NCI-H187 (cell line): ENCODE measurements around the gene STX11.
A peak's percentile ranks its signal among the peaks of the same experiment; 100 is the strongest.
"Not testable (repeated sequence)": the region's sequence is repeated elsewhere in the genome, so short reads cannot be mapped to it uniquely, and the experiment has no call there.

Source experiments
- DNase-seq, 2 experiments: peaks; one replicate each; lab custom pipeline; 2025; lab: John Stamatoyannopoulos, UW

The STX11 gene

GRCh38 chr6:144149894-144150709 is at the start of gene STX11:
STX11 (plus strand) TSS chr6:144150517; CDS start chr6:144186628, 36,111 bp downstream.
- DNase-seq = no peak

- no peak for DNase-seq
Measured at GRCh38 chr6:144103026-144103563, 47.2 kb upstream of the STX11 start.

GRCh38 chr6:144104488-144104887 is 45.8 kb upstream of the STX11 start:
- DNase-seq = no peak

GRCh38 chr6:144104898-144105487 is 45.3 kb upstream of the STX11 start:
- peak; percentile 20 to 51 for DNase-seq

GRCh38 chr6:144106206-144106605 is 44.1 kb upstream of the STX11 start:
- DNase-seq = no peak

- DNase-seq = no peak
Measured at GRCh38 chr6:144110210-144110609, 40.1 kb upstream of the STX11 start.

- DNase-seq = no peak
Measured at GRCh38 chr6:144113366-144113765, 37.0 kb upstream of the STX11 start.

- no peak for DNase-seq
Measured at GRCh38 chr6:144115219-144115618, 35.1 kb upstream of the STX11 start.

- DNase-seq = no peak
Measured at GRCh38 chr6:144119376-144119775, 30.9 kb upstream of the STX11 start.

- no peak for DNase-seq
Measured at GRCh38 chr6:144122861-144123260, 27.5 kb upstream of the STX11 start.

- DNase-seq = no peak
Measured at GRCh38 chr6:144123421-144123820, 26.9 kb upstream of the STX11 start.

- DNase-seq = no peak
Measured at GRCh38 chr6:144123836-144124235, 26.5 kb upstream of the STX11 start.

- DNase-seq = no peak
Measured at GRCh38 chr6:144127097-144127496, 23.2 kb upstream of the STX11 start.

GRCh38 chr6:144129469-144129868 is 20.8 kb upstream of the STX11 start:
- no peak for DNase-seq

- DNase-seq = no peak
Measured at GRCh38 chr6:144131248-144131709, 19.0 kb upstream of the STX11 start.

- DNase-seq = not testable (repeated sequence)
Measured at GRCh38 chr6:144132167-144132690, 18.1 kb upstream of the STX11 start.

- no peak for DNase-seq
Measured at GRCh38 chr6:144133225-144133821, 17.0 kb upstream of the STX11 start.

- DNase-seq = no peak
Measured at GRCh38 chr6:144134176-144134575, 16.1 kb upstream of the STX11 start.

- no peak for DNase-seq
Measured at GRCh38 chr6:144134737-144135136, 15.6 kb upstream of the STX11 start.

GRCh38 chr6:144138542-144138941 is 11.8 kb upstream of the STX11 start:
- no peak for DNase-seq

- no peak for DNase-seq
Measured at GRCh38 chr6:144139817-144140216, 10.5 kb upstream of the STX11 start.

GRCh38 chr6:144140867-144141266 is 9.4 kb upstream of the STX11 start:
- DNase-seq = no peak

GRCh38 chr6:144141470-144141869 is 8.8 kb upstream of the STX11 start:
- DNase-seq = no peak
